ENCODE results near the gene NLRP6.

NLRP6 gene

DNA sequence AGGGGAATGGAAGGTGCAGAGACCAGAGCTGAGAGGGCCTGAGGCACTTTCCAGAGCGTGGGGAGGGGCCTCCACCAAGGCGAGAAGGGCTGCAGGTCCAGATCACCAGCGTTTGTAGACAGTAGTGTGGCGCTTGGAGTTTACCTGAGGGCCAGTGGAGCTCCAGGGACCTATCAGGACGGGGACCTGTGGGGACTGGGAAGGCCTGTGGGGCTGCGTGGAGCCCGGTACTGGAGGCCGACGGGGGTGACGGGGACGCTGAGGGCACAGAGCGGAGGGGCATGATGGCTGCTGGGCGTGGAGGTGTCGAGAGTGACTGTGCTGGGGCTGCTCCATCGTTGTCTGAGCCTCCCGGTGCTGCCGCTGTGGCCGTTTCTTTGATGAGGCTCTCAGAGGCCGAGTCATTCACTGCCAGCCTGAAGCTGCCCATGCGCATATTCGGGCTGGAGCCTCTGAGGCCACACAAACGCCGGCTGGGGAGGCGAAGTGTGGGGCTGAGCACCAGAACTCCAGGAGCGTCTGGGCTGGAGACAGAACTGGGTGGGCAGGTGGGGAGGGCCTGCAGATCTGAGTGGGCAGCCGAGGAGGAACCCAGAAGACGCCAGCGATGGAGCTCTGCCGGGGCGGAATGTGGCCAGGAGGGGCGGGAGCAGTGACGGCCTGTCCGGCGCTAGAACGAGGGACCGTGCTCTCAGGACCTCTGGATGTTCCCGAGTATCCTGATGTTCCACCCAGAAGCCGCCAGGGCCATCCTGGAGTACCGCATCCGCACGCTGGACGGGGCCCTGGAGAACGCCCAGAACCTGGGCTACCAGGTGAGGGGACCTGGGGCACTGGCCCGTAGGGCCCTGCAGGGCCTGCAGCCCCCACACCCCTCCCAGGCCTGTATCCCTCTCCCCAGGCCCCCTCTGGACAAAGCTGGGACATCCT is 13.3 kb downstream of the NLRP6 start:
- in situ Hi-C loops (cut with HindIII; ENCODE audit: low sequenced_read_pairs): no loop called here

DNA sequence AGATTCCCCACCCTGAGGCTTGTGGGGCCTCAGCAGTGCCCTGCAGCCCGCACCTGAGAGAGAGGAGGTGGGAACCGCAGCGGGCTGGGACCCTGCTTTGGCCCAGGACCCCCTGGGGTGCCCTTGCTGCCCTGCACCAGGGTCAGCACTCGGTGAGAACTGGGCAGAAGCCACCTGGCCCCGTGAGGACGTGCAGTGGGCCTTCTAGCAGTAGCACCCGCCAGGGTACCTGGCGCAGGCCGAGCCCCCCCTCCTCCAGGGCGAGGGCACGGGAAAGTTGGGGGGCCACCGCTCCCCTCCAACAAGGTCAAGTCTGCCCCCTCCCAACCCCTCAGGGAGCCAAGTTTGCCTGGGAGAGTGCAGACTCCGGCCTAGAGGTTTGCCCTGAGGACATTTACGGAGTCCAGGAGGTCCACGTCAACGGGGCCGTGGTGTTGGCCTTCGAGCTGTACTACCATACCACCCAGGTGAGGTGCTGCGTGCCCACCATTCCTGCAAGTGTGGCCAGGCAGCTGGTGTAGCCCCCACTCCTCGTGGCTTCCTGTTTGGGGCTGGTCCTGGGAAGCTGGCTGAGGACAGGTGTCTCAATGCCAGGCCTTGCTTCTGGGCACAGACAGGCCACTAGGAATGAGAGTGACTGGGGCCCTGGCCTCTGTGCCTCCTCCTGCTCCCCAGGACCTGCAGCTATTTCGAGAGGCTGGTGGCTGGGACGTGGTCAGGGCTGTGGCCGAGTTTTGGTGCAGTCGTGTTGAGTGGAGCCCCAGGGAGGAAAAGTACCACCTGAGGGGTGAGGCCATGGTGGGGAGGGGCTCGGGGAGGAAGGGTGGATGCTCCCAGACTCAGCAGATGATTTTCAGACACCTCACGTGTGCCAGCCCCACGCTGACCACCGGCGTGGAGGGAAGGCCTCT is 14.3 kb downstream of the NLRP6 start:
- in situ Hi-C loops (cut with HindIII; ENCODE audit: low sequenced_read_pairs): no loop called here

DNA sequence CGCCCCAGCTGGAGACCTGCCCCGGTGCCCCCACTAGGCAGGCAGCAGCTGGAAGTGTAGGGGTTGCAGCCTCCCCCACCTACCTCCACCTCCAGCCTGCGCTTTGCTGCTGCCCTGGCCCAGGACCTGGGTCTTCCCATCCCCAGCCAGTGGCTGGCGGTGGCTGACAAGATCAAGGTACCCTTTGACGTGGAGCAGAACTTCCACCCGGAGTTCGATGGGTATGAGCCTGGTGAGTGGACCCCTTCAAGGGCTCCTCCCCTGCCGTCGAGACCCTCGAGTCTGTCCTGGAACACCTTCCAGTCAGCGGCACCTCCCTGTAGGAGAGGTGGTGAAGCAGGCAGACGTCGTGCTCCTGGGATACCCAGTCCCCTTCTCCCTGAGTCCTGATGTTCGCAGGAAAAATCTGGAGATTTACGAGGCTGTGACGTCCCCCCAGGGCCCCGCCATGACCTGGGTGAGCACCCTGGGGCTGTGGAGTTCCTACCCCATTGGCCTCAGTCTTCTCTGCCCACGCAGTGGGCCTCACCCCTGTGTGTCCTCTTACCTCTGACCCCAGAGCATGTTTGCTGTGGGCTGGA is 15.2 kb downstream of the NLRP6 start:
- in situ Hi-C loops (cut with HindIII; ENCODE audit: low sequenced_read_pairs): no loop called here

DNA sequence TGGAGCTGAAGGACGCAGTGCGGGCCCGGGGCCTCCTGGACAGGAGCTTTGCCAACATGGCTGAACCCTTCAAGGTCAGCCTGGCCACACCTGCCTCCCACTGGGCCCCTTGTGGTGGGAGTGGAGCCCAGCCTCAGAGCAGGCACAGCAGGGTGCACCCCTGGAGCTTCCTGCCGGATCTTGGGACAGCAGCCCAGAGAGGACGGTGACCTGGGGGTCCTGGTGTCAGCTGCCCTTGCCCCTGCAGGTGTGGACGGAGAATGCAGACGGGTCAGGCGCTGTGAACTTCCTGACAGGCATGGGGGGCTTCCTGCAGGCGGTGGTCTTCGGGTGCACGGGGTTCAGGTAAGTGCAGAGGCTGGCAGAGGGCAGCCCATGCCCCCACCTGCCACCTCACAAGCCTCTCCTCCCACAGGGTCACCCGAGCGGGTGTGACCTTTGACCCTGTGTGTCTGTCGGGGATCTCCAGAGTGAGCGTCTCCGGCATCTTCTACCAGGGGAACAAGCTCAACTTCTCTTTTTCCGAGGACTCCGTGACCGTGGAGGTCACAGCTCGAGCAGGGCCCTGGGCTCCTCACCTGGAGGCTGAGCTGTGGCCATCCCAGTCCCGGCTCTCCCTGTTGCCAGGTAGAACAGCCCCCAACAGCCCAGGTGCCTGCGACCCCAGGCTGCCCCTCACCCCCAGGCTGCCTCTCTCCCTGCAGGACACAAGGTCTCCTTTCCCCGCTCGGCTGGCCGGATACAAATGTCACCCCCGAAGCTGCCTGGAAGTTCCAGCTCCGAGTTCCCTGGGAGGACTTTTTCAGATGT is 15.8 kb downstream of the NLRP6 start:
- in situ Hi-C loops (cut with HindIII; ENCODE audit: low sequenced_read_pairs): no loop called here

DNA sequence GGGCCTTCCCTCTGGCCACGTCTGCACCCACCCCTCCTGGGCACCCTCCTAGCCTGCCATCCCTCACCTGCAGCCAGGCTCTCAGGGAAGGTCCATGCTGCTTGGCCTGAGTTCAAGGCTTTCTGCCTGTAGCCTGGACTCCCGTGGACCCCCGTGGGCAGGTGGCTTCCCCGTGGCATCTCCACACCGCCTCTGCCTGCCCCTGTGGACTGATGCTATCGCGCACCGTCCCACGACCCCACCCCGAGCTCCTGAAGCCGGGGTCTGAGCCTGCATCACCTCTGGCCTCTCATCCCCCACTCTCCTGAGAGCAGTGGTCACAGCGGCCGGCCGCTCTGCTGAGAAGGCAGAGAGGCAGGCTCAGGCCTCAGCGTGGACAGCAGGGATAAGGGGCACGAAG is 16.6 kb downstream of the NLRP6 start:
- in situ Hi-C loops (cut with HindIII; ENCODE audit: low sequenced_read_pairs): no loop called here

DNA sequence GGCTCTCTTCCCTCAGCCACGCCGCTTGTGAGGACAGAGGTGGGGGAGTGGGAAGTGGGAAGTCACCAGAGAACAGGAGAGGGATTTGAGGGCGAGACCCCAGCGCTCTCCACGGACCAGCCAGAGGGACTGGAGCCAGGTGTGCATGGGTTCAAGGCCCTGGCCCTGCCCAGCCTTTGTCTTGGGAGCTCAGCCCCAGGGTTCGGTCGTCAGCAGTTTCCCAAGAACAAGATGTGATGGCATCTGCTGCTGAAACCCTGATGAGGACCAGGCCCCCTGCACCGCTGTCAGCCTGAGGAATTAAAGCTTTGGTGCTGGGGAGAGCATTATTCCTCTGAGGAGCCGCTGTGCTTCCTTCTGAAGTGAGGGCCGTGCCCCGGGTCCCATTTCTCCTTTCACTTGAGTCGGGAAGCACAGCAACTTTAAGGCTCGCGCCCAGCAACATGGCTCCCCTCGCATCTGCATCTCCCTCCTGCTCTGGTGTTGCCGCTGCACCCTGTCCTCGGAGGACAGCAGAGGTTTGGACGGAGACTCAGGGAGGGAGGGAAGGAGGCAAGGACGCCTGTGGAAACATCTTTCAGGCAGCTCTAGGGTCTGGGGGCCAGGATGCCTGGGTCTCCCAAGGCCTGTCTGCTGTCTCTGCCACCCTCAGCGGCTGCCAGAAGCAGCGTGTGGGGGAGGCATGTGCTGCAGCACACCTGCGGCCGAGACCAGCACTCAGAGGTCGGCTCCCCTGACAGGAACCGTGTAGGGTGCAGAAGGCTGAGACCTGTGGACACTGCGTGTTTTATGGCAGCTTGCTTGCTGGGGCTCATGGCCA is 17.4 kb downstream of the NLRP6 start:
- in situ Hi-C loops (cut with HindIII; ENCODE audit: low sequenced_read_pairs): no loop called here

DNA sequence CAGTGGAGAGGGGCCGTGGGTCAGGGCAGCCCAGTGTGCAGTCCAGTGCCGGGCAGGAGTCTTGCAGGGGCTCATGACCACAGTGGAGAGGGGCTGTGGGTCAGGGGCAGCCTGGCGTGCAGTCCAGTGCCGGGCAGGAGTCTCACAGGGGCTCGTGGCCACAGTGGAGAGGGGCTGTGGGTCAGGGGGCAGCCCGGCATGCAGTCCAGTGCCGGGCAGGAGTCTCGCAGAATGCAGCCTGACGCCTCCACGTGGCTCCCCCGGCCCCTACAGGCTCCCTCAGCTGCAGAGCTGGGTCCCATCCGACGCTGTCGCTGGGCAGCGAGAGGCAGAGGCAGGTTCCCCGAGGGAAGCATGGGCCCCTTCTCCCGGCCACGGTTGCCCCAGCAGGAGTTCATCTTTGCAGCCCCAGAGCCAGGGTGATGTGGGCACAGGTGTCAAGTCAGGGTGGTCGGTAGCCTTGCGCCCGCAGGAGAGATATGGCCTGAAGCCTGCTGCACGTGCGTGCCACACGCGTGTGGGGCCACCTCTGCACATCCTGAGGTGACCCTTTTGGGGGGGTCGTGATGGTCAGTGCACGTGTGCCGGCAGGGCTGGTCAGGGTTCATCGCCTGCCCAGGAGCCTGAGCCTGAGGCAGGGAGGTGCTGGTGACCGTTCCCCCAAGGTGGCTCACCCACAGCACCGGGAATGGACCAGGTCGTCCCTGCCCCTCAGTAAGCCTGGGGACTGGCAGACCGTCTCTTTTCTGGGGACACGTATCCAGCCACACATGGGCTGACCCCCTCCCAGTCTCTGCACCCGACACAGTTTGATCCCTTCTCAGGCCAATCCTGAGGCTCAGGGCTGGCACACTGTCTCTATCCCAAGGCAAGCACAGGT is 18.2 kb downstream of the NLRP6 start:
- in situ Hi-C loops (cut with HindIII; ENCODE audit: low sequenced_read_pairs): no loop called here

DNA sequence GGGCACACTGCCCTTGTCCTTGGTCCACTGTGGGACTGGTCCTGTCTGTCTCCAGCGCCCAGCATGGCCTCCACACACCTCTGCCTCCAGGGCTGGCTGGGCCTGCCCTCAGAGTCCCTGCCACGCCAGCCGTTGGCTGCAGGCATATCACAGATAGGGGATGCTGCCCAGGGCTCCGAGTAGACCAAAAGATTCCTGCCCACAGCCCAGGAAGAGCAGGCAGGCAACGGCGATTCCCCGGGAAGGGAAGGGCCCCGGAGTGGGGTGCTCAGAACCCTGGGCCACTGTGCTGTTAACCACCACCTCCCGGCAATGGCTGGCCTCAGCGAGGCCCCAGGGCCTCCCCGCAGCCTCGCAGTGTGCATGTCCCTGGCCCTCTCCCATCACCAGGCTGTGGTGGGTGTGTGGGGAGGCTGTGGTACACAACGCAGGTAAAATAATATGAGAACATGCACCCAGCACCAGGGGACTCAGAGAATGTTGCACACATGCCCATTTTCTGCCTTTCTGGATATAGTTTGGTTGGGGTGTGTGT is 18.9 kb downstream of the NLRP6 start:
- in situ Hi-C loops (cut with HindIII; ENCODE audit: low sequenced_read_pairs): no loop called here

DNA sequence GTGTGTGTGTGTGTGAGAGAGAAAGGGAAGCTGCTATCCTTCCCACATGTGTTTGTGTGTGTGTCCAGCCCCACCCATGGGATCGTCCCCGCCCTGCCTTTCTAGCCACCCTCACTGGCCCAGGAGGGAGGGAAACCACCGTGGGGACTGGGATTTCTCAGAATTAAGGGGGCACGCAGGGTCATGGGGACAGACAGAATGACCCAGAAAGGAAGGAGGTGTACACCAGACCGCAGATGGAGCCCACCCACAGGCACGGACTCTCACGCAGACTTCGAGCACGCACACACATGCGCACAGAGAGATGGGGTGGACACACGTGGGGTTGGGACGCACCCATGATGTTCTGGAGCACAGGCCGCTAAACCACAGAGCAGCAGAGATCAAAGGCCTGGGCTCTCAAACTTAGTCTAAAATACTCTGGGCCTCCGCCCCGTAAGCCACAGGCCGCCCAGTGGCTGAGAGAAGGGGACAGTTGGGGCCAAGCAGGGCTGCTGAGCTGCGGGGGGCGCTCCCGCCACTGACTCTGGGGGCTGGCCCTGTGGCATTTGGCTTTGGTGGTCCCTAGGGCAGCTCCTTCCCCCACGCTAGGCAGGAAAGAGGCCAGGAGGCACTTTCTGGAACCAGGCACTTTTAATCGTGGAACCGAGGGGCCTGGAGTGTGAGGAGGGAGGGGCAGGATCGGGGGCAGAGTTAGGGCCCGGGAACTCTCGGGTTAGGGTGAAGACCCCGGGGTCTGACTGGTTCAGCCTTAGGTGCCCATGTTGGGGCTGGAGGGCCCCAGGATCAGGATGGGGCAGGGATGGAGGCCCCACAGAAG is 19.6 kb downstream of the NLRP6 start:
- in situ Hi-C loops (cut with HindIII; ENCODE audit: low sequenced_read_pairs): no loop called here

DNA sequence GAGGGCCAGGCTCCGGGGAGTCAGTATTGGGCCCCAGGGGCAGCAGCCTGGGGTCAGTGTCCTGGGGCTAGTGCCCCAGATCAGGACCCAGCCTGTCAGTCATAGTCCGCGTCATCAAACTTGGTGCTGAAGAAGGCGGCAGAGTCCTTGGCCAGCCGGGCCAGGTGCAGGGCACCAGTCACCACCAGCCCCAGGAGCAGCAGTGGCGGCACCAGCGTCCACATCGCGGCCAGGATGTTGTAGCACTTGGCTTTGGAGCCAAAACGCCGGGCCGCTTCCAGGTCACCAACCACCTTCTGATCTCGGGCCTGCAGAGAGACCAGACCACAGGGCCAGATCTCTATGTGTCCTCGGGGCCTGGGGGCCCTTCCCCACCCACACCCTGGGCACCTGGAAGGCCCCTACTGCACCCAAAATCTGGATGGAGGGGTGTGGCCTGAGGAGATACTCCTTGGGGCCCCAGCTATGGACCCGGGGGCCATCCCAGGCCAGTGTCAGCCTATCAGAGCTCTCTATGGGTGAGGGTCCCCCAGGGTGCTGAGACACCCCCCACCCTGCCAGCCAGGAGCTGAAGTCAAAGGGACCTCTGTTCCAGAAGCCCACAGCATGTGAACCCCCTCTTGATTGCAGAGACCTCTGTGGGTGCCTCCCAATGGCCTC is 20.3 kb downstream of the NLRP6 start:
- in situ Hi-C loops (cut with HindIII; ENCODE audit: low sequenced_read_pairs): no loop called here

DNA sequence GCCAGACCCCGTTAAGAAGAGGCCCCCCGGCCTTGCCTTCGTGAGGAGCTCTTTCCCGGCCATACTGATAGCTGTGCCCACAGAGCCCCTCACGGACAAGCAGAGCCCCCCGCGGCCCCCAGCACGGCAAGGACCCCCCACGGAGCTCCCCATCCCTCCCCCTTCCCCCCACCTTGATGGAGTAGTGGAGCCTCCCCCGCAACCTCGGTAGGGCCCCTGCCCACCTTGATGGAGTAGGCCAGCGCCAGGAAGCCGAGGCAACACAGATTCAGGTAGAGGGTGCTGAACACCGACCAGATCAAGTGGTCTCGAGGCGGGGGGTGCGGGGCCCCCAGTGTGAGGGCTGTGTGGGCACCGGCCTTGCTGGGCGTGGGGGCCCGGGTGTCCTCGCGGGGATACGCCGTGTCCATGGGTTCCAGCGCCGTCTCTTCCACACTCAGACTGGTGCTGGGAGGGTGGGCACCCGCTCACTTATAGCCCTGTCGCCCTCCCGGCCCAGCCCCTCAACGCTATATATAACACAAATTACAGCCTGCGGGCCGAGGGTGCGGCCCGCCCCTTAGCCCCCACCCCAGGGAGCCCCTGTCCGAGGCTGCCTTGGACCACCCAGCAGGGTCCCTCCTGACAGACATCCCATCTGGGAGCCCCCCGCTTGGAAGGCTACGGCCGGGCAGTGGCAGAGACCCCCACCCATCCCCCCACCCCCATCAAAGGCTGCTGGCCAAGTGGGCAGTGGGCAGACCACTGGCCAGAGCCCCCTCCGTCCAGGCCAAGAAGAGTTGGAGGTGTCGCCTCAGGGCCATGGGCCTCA is 21.1 kb downstream of the NLRP6 start, which contains the start of gene IFITM5:
Gene IFITM5 (minus strand): TSS at position 446 of the 811 bp plus-strand sequence. CDS start 36 bp downstream, at position 410.
- in situ Hi-C loops (cut with HindIII; ENCODE audit: low sequenced_read_pairs): no loop called here

DNA sequence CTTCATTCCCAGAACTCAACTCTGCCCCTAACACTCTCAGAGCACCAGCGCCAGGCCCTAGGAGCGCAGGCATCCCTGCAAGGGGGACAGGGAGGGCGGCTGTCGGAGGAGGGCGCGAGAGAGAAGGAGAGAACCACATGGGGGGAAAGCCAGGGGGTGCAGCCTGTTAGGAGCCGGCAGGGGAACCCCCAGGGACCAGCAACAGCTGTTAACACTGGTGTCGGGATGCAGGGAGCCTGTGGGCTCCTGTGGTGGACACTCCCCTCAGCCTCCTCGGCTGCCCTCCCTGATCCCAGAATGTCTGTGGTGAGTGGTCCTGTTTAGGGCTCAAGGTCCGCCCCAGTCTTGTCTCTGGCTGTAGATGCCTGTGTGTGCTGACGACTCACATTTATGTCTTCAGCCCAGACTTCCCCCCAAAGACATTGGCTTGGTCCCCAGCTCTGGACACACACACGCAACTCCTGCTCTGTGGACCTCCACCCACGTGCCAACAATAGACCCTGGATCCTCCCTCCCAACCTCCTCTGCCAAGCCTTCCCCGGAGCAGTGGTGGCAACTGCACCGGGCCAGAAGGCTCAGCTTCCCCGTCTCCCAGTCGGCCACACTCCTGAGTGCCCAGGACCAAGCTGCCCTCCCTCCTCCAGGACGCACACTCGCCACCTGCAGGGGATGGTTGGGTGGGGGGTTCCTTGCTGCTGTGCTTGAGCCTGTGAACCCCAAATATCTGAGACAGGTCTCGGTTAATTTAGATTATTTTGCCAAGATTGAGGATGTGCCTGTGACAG is 21.9 kb downstream of the NLRP6 start:
- in situ Hi-C loops (cut with HindIII; ENCODE audit: low sequenced_read_pairs): no loop called here

DNA sequence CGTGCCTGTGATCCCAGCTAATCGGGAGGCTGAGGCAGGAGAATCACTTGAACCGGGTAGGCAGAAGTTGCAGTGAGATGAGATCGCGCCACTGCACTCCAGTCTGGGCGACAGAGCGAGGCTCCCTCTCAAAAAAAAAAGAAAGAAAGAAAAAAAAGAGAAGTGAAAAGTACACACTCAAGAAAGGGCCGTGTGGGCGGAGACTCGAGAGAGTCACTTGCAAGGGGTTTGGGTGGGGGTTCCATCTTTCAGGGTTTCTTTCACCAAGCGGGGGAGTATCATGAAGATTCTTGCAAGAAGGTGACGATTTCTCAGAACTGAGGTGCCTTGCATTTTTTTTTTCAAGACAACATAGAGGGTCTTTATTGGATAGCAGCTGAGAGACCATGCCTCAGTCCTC is 25.2 kb downstream of the NLRP6 start:
- in situ Hi-C loops (cut with HindIII; ENCODE audit: low sequenced_read_pairs): no loop called here

DNA sequence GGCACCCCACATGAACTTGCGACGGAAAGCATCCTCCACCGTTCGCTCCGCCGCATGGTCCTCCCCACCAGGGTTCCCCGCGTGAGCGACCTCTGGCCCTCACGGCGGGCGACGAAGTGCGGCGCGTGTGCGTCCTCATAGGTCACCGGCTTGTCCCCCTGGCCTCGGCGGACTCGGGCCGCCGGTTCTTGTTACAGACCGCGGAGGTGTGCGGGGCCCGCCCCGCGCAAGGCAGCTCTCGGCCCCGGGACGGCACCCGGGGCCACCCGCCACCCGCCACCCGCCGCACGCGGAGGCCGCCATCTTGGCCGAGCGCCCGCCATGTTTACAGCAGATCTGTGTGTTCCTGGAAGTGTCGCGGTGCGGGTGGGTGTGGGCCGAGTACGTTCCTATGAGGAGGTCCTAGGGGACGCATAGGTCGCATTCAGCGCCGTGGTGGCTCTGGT is 25.9 kb downstream of the NLRP6 start:
- in situ Hi-C loops (cut with HindIII; ENCODE audit: low sequenced_read_pairs): no loop called here

Measured in DLD1 (cell line).